Measurements from ENCODE around the gene CENPI. TPM values are rescaled to one million over a fixed set of nuclear protein-coding genes. Genes with fewer than 3 reads are reported as not detected.

CENPI gene
- total RNA-seq, 1 experiment from 2014 or later = 26.1 TPM

- Histone ChIP-seq H3F3A (ENCODE audit: insufficient read depth, low read depth) (no peaks in the 10 kb centered on the region), H2AFZ (no peak overlapping the region), H3K27me3 (ENCODE audit: insufficient read depth, low read depth) (no peaks in the 10 kb centered on the region), H3K9me3 (ENCODE audit: insufficient read depth, low read depth) (no peaks in the 10 kb centered on the region), H3K4me2 (no peak overlapping the region), H3K79me2 (ENCODE audit: low read depth) (no peaks in the 10 kb centered on the region), H3K4me3 (no peak overlapping the region), H4K20me1 (ENCODE audit: insufficient read depth) (no peaks in the 10 kb centered on the region), H3K27ac (no peak overlapping the region), H3K9me2 (ENCODE audit: insufficient read depth) (no peaks in the 10 kb centered on the region), H3K4me1 (replicated peaks; ENCODE audit: insufficient read depth) (no peaks in the 10 kb centered on the region), H3K36me3 (ENCODE audit: low read depth) (no peaks in the 10 kb centered on the region)
- TF ChIP-seq EZH2 (IDR thresholded peaks at IDR 0.05; ENCODE audit: low read depth) (no peak), CTCF (conservative IDR thresholded peaks at IDR 0.05) (no peak)
- ChIA-PET POLR2A (ENCODE audit: unreplicated experiment) (no interaction called here), CTCF (interaction anchor here (0.7 kb wide), 1 partner anchor 52 kb away, joined by 3 read pairs; no protein-coding TSS in a partner anchor)
- intact Hi-C loops (cut with micrococcal nuclease; ENCODE audit: unreplicated experiment) = no loop called here
- no TSS peak for BruUV-seq (replicated peaks)
- DNase-seq = no peak
These were observed 6.2 kb upstream of the CENPI start for GRCh38 chrX:101091817-101092216.

GRCh38 chrX:101108284-101108683 is 10.3 kb downstream of the CENPI start:
- POLR2A ChIA-PET (ENCODE audit: unreplicated experiment) = no interaction called here
- DNase-seq = no peak

GRCh38 chrX:101117701-101118100 is 19.7 kb downstream of the CENPI start:
- H3K4me1 ChIP-seq (replicated peaks; ENCODE audit: insufficient read depth) = no peaks in the 10 kb centered on the region
- CTCF ChIA-PET = no interaction called here
- no peaks in the 10 kb centered on the region for H3F3A ChIP-seq (ENCODE audit: insufficient read depth, low read depth)
- H3K79me2 ChIP-seq (ENCODE audit: low read depth) = no peaks in the 10 kb centered on the region
- BruUV-seq (replicated peaks) = no TSS peak
- POLR2A ChIA-PET (ENCODE audit: unreplicated experiment) = interaction anchor here (0.7 kb wide), 1 partner anchor 9 kb away, joined by 3 read pairs; no protein-coding TSS in a partner anchor
- no peaks in the 10 kb centered on the region for H3K9me3 ChIP-seq (ENCODE audit: insufficient read depth, low read depth)
- H3K27me3 ChIP-seq (ENCODE audit: insufficient read depth, low read depth) = no peaks in the 10 kb centered on the region
- no peak overlapping the region for H2AFZ ChIP-seq
- H3K9me2 ChIP-seq (ENCODE audit: insufficient read depth) = no peaks in the 10 kb centered on the region
- H3K4me2 ChIP-seq = no peak overlapping the region
- no peak overlapping the region for H3K27ac ChIP-seq
- no peak for DNase-seq
- intact Hi-C loops (cut with micrococcal nuclease; ENCODE audit: unreplicated experiment) = no loop called here
- H3K4me3 ChIP-seq = no peak overlapping the region
- no peaks in the 10 kb centered on the region for H4K20me1 ChIP-seq (ENCODE audit: insufficient read depth)
- TF ChIP-seq CTCF (conservative IDR thresholded peaks at IDR 0.05) (no peak), EZH2 (IDR thresholded peaks at IDR 0.05; ENCODE audit: low read depth) (no peak)
- no peaks in the 10 kb centered on the region for H3K36me3 ChIP-seq (ENCODE audit: low read depth)

More at GRCh38 chrX:101108284-101108683, 10.3 kb downstream of the CENPI start:
- Histone ChIP-seq H4K20me1 (ENCODE audit: insufficient read depth) (no peaks in the 10 kb centered on the region), H2AFZ (no peak overlapping the region), H3K9me3 (ENCODE audit: insufficient read depth, low read depth) (no peaks in the 10 kb centered on the region), H3K9me2 (ENCODE audit: insufficient read depth) (no peaks in the 10 kb centered on the region), H3F3A (ENCODE audit: insufficient read depth, low read depth) (no peaks in the 10 kb centered on the region), H3K79me2 (ENCODE audit: low read depth) (no peaks in the 10 kb centered on the region), H3K27me3 (ENCODE audit: insufficient read depth, low read depth) (no peaks in the 10 kb centered on the region), H3K4me1 (replicated peaks; ENCODE audit: insufficient read depth) (no peaks in the 10 kb centered on the region), H3K4me3 (no peak overlapping the region), H3K4me2 (no peak overlapping the region), H3K27ac (no peak overlapping the region), H3K36me3 (ENCODE audit: low read depth) (no peaks in the 10 kb centered on the region)
- intact Hi-C loops (cut with micrococcal nuclease; ENCODE audit: unreplicated experiment) = no loop called here
- no peak for TF ChIP-seq CTCF (conservative IDR thresholded peaks at IDR 0.05)
- no peak for TF ChIP-seq EZH2 (IDR thresholded peaks at IDR 0.05; ENCODE audit: low read depth)
- CTCF ChIA-PET = no interaction called here
- BruUV-seq (replicated peaks) = no TSS peak

Data from PC-9 (cell line).